ENCODE measurements around the gene PTPRM.
"Not testable (repeated sequence)": the region's sequence is repeated elsewhere in the genome, so short reads cannot be mapped to it uniquely, and the experiment has no call there.

Gene PTPRM

GRCh38 chr18:7729868-7730267 is 162.8 kb downstream of the PTPRM start:
- DNase-seq = no peak

DNA sequence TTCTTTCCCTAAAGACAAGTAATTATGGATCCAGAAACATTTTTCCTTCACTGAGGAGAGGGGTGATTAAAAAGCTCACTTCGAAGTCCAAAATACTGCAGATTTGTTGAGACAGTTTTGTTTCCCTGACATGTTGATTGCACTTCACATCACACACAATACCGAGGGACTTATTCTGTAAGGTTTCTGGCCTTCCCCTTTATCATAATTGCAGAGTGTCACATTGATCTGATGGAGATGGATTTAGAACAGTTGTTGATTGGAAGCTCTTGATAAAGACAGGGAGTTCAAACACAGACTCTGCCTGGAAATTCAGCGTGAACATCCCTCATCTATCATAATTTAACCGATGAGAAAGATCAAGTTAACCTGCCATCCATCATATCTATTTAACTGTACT is 163.6 kb downstream of the PTPRM start:
- DNase-seq = no peak

GRCh38 chr18:7733642-7734041 is 166.5 kb downstream of the PTPRM start:
- peak; percentile 1 to 39 for DNase-seq

DNA sequence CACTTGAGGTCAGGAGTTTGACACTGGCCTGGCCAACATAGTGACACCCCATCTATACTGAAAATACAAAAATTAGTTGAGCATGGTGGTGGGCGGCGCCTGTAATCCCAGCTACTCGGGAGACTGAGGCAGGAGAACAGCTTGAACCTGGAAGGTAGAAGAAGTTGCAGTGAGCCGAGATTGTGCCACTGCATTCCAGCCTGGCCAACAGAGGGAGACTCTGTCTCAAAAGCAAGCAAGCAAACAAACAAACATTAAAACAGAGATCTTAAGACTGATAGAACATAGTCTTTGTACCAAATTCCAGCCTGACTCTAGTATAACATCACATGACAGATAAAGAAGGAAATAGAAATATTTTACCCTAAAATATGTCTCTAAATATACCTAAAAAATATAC is 168.1 kb downstream of the PTPRM start:
- no peak for DNase-seq

DNA sequence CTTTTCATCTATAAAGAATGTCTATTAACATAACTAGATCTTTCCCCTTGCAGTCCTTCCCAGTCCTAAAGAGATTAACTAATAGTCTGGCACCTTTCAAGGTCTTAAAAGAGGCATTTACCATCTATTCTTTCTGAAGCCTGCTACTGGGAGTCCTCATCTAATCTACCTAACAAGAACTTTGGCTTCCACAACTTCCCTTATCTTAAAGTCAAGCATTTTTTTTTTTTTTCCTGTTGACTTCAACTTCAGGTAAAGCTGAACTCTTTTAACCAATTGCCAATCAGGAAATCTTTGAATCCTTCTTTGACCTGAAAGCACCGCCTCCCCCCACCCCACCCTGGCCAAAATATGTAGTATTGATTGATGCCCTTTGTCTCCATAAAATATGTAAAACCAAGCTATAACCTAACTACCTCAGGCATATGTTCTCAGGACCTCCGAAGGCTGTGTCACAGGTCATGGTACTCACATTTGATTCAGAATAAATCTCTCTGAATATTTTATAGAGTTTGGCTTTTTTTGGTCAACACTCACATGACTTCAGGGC is 168.6 kb downstream of the PTPRM start:
- no peak for DNase-seq

DNA sequence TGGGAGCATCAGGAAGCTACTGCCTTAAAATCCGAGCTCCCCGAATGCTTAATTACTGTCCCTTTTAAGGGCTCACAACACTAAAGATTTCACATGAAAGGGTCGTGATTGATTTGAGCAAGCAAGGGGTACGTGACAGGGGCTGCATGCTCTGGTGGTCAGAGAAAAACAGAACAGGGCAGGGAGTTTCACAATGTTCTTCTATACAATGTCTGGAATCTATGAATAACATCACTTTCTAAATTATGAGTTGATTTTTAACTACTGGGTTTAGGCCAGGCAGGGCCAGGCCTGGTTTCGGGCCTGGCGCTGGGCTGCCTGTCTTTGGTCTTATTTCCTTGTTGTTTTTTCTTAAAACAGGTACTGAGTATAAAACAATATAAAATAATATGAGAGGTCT is 169.4 kb downstream of the PTPRM start:
- DNase-seq = not testable (repeated sequence)

DNA sequence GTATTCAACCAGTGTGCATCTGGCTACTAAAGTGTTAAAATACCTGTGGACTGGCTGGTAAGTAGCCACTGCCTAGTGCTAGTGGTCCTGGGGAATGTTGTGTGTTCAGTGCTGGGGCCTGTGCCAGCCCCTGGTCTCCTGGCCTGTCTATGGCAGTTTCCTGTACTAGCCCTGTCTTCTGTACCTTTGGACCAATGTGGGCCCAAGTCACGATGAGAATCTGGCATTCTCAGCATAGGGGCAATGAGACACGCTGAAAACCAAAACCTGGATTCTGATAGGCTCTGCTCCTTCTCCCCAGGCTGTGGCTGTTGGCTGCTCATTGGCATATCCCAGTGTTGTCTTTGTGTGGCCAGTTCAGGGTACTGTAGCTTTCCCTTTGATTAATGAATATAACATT is 170.4 kb downstream of the PTPRM start:
- DNase-seq = no peak

- no peak for DNase-seq
Observed at GRCh38 chr18:7740821-7741220, 173.7 kb downstream of the PTPRM start.

DNA sequence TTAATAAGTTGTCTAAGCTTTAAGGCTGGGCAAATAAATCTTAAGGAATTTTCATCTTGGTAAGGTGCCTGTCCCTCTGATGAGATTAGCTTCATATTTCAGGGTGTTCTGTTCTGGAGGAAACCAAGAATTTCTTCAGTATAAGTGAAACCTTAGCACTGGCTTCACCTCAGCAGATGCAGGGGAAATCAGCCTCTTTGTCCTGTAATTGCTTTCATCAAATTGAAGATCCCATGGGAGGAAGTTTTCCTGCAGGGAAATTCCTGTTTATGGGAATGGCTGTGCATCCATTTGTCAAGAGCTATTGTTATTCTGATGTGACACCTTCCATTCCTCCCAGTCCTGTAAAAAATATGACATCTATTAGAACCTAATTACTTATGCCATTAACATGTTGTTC is 174.5 kb downstream of the PTPRM start:
- DNase-seq = no peak

DNA sequence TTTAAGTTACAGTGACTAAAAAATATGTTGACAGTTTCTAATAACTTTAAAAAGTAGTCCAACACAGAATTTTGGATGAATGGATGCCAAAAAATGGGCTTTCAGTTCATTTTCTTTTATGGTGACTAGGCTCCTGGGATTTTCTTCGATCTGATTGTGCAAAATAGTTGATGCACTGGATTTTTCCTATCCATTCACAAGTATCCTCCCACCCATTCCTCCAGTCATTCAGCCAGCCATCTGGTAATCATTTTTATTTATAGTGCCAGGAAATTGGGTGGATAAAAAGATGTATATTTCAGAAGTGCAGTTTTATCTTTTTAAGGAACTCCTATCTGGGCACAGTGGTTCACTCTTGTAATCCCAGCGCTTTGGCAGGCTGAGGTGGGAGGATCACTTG is 175.1 kb downstream of the PTPRM start:
- no peak for DNase-seq

- DNase-seq = no peak
Observed at GRCh38 chr18:7743256-7743655, 176.1 kb downstream of the PTPRM start.

DNA sequence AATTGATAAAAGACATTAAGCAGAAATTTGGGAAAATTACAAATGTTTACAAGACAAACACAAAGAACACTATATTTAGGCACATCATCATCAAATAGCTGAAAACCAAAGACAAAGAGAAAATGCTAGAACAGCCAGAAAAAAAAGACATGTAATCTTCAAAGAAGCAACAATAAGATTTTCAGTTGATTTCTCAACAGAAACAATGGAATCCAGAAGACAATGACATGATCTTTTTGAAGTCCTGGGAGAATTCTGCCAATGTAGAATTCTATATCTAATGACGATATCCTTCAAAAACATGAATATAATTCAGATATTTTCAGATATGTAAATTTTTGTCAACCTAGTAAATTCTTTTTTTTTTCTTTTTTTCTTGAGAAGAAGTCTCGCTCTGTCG is 179.0 kb downstream of the PTPRM start:
- DNase-seq = no peak

DNA sequence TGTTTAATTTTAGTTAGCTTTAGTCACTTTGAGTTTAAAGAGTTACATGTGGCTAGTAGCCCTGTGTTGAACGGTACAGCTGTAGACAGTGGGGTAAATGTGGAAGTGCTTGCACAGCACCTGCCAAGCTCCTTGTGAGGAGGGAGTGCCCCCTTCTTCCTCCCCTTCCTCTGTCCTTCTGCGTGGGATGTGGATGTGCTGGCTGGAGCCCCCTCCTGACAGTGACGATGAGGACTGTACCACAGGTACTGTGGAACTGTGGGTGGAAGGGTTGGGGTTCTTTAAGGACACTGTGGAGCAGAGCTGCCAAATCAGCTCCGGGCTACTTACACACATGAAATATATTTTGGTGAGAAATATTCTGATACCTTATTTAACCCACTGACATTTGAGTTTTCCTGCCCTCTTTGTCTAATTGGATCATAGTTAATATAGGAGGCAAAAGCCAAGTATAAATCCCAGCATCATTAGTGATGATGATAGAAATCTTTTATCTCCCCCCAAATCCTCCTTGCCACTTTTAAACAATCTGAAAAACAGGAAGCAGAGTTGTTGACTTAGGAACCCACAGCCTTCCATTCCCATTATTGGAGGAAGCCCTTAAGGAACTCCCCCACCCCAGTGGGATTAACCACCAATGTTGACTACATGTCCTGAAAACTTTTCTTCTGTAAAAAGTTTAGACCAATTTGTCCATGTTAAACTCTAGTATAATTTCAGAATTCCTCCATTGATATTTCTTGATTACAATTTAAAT is 181.3 kb downstream of the PTPRM start:
- no peak for DNase-seq

DNA sequence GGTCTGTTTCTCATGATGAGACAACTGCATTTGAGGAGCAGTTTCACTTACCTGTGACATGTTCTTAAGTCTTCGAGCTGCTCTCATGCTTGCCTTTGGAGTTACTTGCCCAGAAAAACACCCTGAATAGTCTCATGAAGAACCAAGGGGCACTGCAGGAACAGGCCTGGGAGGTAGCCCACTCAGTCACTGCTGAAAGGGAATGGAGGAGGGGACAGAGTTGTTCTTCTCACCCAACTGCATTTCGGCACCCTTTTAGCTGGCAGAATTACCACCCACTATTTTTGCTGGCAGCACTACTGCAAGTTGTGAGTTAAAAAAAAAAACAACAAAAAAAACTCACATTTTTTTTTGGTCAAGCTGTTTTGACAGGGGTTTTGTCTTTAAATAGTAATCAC is 181.9 kb downstream of the PTPRM start:
- DNase-seq = no peak

DNA sequence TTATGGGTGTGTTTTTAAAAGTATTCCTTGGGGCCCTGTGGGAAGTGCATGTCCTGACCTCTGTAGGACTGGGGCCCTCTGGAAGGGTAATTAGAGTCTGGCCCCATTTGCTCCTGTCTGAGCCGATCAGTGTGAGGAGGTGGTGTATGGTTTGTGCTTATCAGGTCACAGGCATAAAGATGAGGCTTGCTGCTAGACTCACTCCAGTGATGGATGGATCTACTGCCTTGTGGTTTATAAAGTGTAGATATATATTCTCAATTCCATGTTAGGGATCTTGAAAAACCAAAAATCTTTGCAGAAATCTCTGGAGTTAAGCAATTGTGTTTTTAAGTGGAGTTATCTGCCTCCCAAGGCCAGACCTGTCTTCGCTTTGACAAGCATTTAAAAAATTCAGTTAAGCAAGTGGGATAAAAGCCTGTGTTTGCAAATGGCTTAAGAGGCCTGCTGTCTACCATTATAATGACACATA is 182.4 kb downstream of the PTPRM start:
- DNase-seq = no peak

- DNase-seq = no peak
Observed at GRCh38 chr18:7750095-7750663, 183.1 kb downstream of the PTPRM start.

GRCh38 chr18:7750966-7751365 is 183.8 kb downstream of the PTPRM start:
- DNase-seq = no peak

DNA sequence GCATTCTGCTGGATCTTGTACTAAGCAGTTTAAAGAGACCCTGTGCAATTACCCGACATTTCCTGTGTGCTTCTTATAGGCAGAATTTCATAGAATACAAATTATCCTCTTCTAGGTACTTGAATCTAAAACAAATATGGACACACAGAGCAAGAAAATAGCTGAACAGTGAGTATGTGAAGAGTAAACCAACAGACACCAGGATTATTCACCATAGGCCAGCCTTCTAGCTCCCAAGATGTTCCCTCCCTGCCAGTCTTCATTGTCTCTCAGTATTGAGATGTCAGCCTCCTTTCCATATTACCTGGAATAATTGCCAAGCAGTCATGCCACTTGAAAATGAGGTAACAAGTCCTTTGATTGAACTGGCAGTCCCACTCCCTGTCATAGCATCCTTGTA is 187.1 kb downstream of the PTPRM start:
- DNase-seq = no peak

GRCh38 chr18:7754725-7755181 is 187.6 kb downstream of the PTPRM start:
- no peak for DNase-seq

DNA sequence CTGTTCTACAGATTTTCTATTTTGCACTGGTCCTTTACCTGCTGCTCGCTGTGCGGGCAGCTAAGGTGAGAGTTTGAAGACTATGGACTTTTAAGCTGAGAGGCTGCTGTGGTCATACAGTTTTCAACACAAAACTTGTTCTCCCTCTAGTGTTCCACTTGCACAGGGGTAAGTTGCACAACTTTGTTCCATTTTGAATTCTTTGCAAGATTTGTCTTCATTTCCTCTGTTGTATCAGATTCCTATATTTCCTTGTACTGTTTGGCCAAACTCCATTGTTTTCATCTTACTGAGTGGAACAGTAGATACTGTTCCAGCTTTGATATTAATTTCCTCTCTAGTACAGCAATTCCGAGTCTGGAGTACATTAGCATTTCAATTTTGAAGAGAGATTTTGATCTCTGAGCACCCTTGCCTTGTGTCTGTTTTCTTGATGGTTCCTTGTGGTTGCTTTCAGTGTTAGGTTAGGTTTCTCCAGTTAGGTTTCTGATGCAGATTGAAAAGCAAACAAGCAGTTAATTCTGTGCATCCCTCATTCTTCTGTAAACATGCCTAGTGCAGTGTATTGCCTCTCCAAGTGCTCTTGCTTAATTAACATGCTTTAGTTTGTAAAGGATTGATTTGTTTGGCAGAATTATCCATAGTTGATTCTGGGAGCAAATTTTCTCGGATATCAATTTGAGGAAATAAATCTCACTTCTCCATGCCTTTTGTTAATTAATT is 188.8 kb downstream of the PTPRM start:
- DNase-seq = no peak

- DNase-seq = no peak
Observed at GRCh38 chr18:7757175-7757574, 190.1 kb downstream of the PTPRM start.

GRCh38 chr18:7758764-7759163 is 191.6 kb downstream of the PTPRM start:
- no peak for DNase-seq

Measured in NCI-H524 (cell line).